ENCODE results near the gene CAPN8.

The CAPN8 gene

DNA sequence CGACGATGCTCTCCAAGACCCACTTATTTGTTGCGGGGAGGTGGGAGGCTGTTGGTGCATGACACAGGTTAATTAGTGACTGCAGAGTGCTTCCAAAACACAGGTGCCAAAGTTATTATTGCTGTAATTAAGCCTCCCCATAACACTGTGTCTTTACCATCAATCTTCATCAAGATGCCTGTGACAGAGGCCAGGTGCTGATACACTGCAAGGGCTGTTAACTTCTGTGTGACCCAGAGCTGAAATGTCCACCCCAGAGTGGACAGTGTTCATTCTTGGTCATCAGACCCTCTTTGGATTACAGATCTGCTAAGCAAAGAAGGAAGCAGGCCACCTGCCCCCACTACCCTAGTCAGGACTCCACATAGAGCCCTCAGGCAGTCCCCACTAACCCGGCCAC is 55.5 kb downstream of the CAPN8 start:
- DNase-seq = no peak

DNA sequence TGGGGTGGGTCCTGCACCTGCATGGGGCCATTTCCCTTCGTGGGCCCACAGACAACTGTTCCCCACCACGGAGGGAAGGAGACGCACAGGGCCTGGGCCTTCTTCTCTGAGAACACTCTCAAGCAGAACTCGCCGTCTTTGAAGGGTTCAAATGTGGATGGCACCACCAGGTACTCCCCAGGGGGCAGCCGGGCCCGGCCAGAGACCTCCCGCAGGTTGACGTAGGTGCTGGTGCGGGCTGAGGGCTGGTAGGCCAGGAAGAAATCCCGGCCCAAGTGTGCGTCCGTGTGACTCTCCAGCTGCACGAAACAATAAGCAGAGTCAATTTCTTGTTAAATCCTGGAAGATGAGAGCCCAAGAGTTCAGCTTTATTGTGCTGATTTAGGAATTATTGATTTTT is 56.4 kb downstream of the CAPN8 start:
- no peak for DNase-seq

DNA sequence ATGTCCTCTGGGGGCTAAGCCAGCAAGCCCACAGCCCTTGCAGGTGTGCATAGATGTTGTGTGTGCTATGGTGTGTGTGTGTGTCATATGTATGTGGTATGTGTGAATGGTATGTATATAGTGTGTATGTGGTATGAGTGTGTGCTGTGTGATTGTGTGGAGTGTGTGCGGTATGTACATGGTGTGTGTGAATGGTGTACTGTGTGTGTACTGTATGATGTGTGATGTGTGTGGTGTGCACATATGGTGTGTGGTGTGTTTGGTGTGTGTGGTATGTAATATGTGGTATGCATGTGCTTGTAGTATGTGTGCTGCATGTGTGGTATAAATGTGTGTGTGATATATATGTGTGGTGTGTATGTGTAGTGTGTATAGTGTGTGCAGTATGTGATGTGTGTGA is 107.0 kb downstream of the CAPN8 start:
- no peak for DNase-seq

DNA sequence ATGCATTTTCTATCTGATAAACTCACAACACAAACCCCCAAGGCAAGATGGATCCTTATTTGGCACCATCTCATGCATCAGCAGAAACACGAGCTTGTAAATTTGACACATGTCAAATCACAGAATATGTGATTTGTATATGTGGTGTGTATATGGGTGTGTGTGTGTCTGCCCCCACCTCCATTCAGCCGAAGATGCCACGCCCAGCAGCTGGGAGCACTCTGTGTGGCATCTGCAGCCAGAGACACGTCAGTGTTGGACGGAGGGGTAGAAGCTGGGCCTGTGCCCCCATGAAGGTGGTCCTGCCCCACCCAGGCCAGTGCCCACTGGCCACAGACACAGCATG is 108.4 kb downstream of the CAPN8 start:
- DNase-seq = no peak

DNA sequence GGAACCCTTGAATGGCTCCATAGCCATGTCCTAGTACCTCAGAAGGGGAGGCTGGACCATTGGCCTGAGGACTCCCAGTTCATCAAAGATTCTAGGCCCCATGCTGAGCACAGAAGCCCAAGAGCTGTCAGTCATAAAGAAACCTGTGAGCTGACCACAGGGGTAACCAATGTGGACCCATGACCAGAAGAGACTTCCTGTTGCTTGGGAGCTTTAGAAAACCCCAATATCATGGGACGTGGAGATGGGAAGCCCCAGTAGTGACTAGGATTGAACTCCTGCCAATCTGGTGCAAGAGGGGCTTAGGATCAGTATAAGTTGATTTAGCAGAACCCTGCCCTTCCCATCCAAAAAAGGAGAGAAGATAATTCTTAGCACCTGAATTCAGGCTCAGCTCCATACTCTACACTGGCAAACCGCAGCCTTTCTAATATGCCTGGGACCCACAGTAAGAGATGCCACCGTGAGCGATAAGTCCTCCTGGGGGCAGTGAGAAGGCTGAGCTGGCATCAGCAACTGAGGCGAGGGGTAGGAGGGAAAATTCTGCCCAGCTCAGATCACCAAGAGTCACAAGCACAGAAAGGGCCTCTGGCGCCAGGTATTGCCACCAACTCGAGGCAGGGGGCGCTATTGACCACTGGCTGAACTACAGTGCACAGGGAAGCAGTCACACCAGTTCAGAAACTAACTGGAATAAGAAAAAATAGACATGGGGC is 108.9 kb downstream of the CAPN8 start:
- peak; percentile 54 for DNase-seq

DNA sequence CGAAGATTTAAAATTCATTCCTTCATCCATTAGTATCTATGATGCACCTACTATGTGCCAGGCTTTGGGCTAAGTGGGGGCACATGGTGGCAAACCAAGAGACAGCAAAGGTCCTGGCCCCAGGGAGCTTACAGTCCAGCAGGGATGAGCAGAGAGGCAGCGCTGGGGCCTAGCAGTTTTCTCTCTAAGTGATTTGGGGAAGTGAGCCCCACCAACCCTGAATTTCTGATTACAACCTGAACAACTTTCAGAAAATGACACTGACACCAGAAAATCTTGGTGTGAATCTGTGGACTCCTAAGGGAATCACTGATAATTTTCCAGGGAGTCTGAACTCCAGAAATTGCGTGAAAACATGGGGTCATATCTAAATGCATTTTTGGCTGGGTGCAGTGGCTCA is 111.5 kb downstream of the CAPN8 start:
- DNase-seq = no peak

DNA sequence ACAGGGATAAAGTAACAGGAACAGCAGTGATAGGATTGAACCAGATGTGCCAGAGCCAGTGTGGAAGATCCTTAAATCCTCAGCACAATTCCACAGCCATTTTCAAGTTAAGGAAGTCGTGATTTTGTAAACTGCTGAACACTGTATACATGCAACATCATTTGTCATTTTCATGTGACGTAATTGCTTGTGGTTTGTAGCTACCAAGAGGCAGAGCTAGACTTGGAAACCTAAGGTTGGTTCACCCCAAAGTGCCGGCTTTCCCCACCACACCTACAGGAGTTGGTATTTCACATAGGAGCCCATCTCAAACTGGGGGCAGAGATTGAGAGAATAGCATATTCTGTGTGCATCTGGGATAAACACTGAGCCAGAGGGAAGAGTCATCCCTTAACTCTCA is 113.9 kb downstream of the CAPN8 start:
- no peak for DNase-seq

DNA sequence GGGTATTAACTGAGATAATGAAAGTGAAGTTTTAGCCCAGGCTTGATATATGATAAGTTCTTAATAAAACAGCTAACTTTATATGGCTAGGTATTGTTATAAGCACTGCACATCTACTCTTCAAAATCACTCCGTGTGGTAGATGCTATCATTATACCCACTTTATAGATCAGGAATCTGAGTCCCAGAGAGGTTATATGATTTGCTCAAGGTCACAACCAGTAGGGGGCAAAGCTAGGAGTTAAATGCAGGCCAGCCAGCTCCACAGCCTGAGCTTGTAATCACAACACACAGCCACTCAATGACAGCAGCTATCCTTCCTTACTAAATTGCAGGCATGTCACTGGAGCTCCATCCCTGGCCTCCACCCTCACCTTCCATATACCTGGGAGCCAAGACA is 115.8 kb downstream of the CAPN8 start:
- no peak for DNase-seq

DNA sequence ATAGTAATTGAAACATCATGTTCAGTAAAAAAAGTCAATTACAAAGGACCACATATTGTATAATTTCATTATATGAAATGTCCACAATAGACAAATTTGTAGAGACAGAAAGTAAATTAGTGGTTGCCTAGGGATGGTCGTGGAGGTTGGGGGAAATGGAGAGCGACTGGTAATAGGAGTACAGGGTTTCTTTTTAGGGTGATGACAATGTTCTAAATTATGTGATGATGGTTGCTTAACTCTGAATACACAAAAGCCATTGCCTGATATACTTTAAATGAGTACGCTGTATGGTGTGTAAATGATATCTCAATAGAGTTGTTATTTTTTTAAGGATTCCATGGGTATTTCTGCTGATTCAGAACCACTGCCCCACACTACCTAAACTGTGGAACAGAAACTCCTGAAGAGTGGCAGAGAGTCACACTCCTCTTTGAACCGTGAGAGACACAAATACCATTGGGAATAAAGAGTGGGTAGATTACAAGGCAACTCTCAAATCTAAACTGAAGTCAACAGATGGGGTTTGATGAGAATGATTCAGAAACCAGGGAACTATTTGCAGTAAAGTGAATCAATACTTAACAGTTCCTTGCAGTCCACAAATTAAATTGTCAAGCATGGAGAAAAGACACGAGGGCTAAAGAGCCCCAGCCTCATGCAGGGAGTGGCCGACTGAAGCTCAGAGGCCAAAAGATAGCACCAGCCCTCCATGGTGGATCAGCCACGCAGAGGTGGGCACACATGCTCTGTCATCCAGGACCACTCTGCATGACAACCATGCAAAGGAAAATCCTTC is 118.0 kb downstream of the CAPN8 start:
- DNase-seq = no peak

DNA sequence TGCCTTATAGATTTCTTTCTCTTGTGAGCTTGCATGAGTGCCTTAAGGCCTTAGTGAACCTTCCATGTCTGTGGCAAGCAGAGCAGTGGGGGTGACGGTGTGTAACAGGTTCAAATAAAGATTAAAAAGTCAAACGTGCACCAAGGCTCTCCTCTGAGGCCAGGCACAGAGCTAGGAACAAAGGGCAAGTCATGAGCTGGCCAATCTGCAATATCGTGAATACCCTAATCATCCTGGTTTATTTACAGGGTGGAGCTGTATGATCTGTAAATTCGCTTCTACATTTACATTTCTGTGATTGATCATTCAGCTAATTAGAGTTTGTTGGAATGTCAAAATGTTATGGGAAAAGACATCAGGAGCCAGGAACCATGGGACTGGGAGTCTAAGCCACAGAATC is 120.2 kb downstream of the CAPN8 start:
- DNase-seq = no peak

DNA sequence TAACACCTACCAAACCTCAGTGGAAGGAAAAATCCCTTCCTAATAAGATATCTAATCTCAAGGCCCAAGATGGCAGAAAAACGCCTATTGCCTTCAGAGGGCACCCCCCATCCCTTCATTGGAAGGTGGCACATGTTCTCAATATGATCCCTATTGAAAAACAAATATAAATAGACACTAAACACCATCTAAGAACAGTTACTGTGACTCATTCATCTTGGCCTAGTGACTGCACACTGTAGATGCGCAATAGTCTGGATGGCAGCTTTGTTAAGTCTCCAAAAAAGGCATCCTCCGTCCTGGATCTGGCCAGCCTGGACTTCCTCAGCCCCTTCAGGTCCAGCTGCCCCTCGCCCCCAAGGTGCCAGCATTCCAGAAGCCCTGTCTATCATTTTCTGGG is 121.9 kb downstream of the CAPN8 start:
- no peak for DNase-seq

DNA sequence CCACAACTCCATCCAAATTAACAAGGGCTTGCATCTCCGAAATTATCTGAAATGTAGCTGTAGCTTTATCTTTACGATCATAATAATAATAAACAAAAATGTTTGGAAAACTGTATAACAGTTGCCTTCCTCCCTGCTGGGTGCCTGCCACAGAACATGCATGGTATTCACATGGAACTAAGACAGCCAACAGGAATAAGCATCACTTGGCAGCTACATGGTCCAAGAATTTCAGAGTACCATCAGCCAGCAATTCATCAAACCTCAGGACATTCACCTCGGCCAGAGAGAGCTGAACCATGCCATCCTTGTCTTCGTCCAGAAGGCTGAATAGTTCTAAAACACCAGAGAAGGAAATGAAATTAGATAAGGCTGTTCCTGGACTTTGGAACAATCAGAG is 122.7 kb downstream of the CAPN8 start:
- DNase-seq = no peak

DNA sequence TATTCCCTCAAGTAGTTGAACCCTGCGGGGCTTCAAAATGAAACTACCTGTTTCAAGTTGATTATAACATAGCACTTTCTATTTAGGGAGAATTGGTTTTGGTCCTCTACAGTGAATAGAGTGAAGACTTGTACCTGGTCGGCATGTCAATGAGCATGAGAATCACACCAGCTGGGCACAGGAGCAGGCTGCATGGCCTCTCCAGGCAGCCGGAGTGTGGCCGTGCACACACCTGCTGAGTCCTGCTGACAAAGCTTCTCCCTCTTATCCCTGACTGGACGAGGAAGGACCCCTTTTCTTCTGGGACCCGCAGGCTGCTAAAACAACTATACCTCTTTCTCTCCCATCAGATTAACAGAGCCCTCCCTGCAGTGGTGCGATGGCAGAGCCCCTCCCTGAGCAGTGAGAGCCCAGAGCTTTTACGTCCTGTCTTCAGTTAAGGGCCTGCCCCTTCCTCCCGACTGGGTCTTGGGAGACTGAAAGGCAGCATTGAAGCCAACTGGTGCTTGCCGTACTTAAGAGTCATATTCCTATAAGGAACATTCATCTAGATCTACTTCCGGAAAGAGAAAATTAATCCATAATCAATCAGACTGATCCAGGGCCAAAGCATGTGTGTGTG is 124.9 kb downstream of the CAPN8 start:
- DNase-seq = no peak

DNA sequence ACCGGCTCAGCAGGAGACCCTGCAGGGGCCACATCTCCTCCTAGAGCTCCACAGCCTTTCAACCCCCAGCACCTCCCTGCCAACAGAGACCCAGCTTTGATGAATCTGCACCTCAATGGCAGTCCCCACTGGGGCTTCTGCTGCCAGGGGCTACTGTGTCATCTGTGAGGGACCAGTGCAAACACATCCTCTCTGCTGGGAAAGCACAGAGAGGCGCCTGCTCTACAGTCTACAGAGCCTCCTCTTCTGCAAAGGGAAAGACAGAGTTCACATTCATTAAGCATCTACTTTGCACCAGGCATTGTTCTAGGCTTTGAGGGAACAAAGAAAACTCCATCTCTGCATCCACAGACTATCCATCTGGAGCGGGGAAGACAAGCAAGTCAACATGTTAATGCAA is 125.8 kb downstream of the CAPN8 start:
- no peak for DNase-seq

DNA sequence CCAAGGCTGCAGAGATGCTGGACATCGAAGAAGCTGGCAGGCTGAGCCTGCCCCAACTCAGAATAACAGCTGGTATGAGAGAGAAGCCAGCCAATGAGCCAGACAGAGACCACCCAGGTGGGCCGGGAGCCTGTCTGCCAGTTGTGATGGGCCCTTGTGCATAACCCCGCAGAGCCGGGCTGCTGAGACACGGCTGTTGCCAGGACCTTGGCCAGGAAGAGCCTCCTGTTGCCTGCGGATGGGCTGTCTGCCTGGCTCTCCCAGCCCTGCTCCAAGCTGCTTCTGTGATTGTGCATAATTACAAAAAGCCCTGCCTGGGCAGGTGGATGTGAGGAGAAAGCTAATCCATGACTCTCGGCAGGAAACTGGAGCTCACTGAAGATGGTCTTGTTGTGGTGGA is 126.5 kb downstream of the CAPN8 start:
- DNase-seq = no peak

DNA sequence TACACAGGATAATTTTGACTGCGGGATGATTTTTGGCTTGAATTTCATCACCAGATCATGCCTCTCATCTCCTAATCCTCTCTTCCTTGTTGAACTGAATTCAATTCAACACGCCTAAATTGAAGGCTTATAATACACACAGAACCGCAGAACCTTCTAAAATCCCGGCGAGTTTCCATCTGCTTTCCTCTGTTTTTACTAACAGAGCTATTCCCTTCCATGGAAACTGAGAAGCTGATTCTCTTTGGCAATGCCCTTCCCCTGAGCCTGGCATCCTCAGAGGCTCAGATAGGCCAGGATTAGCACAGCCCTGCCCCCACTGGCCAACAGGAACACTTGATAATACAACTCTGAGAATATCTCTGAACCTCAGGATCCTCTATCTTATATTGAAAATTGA is 130.2 kb downstream of the CAPN8 start:
- DNase-seq = no peak

DNA sequence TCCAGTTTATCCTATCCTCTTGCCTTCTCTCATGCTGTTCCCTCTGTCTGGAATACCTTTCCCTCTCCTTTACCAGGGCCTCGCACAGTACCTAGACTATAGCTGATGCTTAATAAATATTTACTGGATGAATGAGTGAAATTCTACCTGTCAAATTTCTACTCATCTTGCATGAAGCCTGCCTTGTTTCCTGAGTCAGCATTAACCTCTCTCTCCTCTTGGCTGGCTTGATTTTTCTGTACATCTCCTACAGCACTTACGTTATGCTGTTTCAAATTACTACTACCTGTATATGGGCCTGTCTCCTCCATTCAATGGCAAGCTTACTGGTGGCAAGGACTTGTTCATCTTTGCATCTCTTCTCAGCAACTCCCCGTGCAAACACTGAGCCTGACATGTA is 130.8 kb downstream of the CAPN8 start:
- no peak for DNase-seq

DNA sequence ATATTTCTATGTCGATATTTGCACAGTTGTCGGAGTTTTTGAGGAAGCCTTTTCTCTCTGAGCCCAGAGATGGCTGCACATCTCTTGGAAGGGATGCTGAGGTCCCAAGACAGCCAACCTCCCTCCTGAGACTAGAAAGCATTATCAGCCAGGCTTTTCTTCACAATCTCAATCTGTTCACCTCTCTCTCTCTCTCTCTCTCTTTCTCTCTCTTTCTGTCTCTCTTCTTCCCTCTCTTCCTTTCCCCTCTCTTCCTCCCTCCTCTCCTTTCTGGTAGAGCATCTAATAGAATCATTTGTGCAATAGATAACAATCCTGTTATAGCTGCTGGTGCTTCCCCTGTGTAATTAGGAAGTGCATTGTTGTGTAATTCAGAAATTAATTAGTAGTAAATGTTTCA is 131.8 kb downstream of the CAPN8 start:
- DNase-seq = no peak

DNA sequence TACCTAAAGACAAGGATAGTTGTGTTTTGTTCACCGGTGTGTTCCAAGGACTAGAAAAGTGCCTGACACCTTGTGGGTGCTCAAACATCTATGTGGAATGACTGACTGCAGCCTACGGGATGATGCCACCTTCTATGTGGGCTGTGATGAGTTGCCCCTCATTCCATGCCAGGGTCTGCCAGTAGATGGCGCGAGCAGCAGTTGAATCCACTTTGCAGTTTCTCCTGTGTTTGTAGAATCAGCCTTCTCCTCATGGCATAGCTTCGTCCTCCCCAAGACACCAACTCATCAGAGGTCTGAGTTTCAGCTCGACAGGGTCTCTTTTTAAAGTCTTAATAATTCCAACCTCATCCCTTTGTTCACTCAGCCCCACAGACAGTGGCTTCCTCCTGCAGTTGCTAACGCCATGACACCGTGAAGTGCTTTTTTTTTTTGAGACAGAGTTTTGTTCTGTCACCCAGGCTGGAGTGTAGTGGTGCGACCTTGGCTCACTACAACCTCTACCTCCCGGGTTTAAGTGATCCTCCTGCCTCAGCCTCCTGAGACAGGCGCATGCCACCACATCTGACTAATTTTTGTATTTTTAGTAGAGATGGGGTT is 133.7 kb downstream of the CAPN8 start:
- peak; percentile 42 for DNase-seq

DNA sequence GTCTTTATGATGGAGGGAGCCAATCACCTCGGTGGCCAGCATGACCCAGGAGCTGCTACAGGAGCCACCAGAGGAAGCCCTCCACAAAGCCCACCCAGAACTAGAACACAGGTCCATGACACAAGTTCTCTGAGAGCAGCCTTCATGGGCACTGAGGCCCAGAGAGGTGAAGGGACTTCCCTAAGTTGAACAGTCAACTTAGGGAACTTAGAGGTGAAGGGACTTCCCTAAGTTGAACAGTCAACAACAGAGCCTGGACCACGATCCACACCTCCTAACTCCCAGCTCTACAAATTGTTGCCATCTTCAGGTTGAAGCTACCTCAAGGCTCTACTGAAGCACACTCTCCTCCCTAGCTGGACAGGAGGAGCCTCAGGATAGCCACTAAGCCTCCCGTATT is 139.5 kb downstream of the CAPN8 start:
- no peak for DNase-seq

DNA sequence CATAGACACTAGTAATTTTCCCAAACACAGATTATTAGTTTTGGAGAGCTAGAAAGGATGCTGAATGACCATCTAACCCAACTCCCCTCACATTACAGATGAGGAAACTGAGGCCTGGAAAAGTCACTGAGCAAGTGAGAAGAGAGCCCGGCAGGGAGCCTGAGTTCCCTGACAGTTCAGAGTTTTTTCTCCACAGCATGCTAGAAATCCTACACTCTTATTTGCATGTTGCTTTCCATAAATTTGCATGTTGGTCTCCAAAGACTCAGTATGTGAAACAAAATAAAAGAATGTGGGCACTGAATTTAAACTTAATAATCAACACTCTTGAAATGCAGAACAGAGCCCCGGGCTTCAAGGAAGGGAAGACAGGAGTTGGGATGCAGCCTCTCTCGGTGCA is 140.0 kb downstream of the CAPN8 start:
- no peak for DNase-seq

DNA sequence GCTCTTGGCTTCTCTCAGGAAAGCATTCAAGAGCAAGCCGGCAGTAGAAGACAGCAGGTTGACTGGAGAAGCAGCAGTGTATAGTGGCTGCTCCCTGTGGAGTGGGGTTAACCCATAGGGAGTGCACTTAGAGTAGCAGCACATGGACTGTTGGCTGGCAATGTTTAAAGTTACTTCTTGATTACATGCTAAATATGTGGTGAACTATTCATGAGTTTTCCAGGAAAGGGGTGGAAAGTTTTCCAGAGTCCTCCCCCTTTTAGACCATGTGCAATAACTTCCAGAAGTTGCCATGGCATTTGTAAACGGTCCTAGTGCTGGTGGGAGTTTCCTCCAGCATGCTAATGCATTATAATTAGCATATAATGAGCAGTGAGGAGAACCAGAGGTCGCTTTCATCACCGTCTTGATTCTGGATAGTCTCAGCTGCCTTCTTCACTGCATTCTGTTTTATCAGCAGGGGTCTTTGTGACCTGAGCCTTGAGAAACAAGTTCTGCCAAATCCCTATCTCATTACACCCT is 140.5 kb downstream of the CAPN8 start:
- DNase-seq = no peak

DNA sequence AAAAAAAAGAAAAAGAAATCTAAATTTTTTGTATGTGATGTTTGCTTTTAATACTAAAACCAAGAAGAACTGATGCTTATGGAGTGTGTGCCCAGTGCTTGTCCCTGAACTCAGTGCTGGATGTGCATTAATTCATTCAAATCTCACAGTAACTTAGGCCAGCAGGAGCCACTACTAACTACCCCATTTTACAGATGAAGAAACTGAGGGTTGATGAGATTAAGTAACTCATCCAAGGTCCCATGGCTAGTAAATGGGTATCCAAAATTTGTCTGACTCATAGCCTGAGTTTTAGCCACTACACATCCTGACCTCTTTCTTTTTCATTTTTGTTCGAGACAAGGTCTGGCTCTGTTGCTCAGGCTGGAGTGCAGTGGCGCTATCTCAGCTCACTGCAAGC is 144.4 kb downstream of the CAPN8 start:
- no peak for DNase-seq

DNA sequence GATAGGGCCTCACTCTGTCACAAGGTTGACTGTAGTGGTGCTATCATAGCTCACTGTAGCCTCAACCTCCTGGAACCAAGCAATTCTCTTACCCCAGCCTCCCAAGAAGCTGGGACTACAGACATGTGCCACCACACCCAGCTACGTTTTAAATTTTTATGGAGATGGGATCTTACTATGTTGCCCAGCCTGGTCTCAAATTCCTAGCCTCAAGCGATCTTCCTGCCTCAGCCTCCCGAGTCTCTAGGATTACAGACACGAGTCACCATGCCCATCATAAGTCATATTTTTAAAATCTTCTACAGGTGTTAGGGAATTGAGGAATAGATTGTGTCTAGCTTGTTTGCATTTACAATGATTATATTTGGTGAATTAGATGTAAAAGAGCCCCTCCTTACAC is 145.3 kb downstream of the CAPN8 start:
- DNase-seq = no peak
